ENCODE data around the gene SUMF2. TPM values are rescaled to one million over a fixed set of nuclear protein-coding genes. Genes with fewer than 3 reads are reported as not detected.

Gene SUMF2
- total and polyA plus RNA-seq, 2 of the 13 experiments (the other 11 are each of a cell fraction or from before 2014, with no cell fraction given), result 48.9 to 54.4 TPM

- TF ChIP-seq ZNF503 (CRISPR knock-in tag; IDR thresholded peaks at IDR 0.05) (peak; percentile 71; the same call in 1 of the 2 replicates), ZNF589 (CRISPR knock-in tag; conservative IDR thresholded peaks at IDR 0.05) (no peak), MAZ (IDR thresholded peaks at IDR 0.05; ENCODE audit: borderline replicate concordance, low read depth, low read length) (no peak), MAZ (CRISPR knock-in tag; IDR thresholded peaks at IDR 0.05; ENCODE audit: low read depth) (no peak), MZF1 (CRISPR knock-in tag; IDR thresholded peaks at IDR 0.05; ENCODE audit: borderline replicate concordance) (no peak), ZNF282 (IDR thresholded peaks at IDR 0.05; ENCODE audit: partially characterized antibody) (no peak), ZFP1 (CRISPR knock-in tag; IDR thresholded peaks at IDR 0.05) (no peak), BHLHE40 (IDR thresholded peaks at IDR 0.05; ENCODE audit: low read length) (no peak), CREM (IDR thresholded peaks at IDR 0.05) (peak; percentile 41), CREM (CRISPR knock-in tag; IDR thresholded peaks at IDR 0.05) (no peak), ZNF34 (CRISPR knock-in tag; IDR thresholded peaks at IDR 0.05; ENCODE audit: borderline replicate concordance) (no peak), SMARCC2 (IDR thresholded peaks at IDR 0.05) (no peak), ZNF567 (CRISPR knock-in tag; IDR thresholded peaks at IDR 0.05; ENCODE audit: borderline replicate concordance) (no peak), THAP11 (CRISPR knock-in tag; IDR thresholded peaks at IDR 0.05) (no peak), CERS6 (CRISPR knock-in tag; IDR thresholded peaks at IDR 0.05) (no peak), MTA3 (CRISPR knock-in tag; IDR thresholded peaks at IDR 0.05) (no peak), ZSCAN21 (CRISPR knock-in tag; IDR thresholded peaks at IDR 0.05; ENCODE audit: borderline replicate concordance) (no peak), SRF (IDR thresholded peaks at IDR 0.05; ENCODE audit: low read depth, low read length) (no peak), MAX (IDR thresholded peaks at IDR 0.05) (no peak; the same call in 1 of the 2 replicates), MTF1 (CRISPR knock-in tag; IDR thresholded peaks at IDR 0.05) (no peak)
- TF ChIP-seq, protein P1, sequence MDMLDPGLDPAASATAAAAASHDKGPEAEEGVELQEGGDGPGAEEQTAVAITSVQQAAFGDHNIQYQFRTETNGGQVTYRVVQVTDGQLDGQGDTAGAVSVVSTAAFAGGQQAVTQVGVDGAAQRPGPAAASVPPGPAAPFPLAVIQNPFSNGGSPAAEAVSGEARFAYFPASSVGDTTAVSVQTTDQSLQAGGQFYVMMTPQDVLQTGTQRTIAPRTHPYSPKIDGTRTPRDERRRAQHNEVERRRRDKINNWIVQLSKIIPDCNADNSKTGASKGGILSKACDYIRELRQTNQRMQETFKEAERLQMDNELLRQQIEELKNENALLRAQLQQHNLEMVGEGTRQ (IDR thresholded peaks at IDR 0.05; ENCODE audit: low read depth, low read length), result no peak
- TF ChIP-seq, protein P1 (CRISPR knock-in tag; IDR thresholded peaks at IDR 0.05; ENCODE audit: borderline replicate concordance), result no peak
- TF ChIP-seq, protein P2, sequence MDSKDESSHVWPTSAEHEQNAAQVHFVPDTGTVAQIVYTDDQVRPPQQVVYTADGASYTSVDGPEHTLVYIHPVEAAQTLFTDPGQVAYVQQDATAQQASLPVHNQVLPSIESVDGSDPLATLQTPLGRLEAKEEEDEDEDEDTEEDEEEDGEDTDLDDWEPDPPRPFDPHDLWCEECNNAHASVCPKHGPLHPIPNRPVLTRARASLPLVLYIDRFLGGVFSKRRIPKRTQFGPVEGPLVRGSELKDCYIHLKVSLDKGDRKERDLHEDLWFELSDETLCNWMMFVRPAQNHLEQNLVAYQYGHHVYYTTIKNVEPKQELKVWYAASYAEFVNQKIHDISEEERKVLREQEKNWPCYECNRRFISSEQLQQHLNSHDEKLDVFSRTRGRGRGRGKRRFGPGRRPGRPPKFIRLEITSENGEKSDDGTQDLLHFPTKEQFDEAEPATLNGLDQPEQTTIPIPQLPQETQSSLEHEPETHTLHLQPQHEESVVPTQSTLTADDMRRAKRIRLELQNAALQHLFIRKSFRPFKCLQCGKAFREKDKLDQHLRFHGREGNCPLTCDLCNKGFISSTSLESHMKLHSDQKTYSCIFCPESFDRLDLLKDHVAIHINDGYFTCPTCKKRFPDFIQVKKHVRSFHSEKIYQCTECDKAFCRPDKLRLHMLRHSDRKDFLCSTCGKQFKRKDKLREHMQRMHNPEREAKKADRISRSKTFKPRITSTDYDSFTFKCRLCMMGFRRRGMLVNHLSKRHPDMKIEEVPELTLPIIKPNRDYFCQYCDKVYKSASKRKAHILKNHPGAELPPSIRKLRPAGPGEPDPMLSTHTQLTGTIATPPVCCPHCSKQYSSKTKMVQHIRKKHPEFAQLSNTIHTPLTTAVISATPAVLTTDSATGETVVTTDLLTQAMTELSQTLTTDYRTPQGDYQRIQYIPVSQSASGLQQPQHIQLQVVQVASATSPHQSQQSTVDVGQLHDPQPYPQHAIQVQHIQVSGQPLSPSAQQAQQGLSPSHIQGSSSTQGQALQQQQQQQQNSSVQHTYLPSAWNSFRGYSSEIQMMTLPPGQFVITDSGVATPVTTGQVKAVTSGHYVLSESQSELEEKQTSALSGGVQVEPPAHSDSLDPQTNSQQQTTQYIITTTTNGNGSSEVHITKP (CRISPR knock-in tag; IDR thresholded peaks at IDR 0.05; ENCODE audit: low read depth), result no peak
Observed at GRCh38 chr7:56028942-56029630, 35.0 kb upstream of the SUMF2 start (continued).

Measured in HepG2 (cell line).